K562 (cell line): ENCODE measurements around the gene ISYNA1. TPM values are rescaled to one million over a fixed set of nuclear protein-coding genes. Genes with fewer than 3 reads are reported as not detected.

Source experiments
- CBX1 ChIP-seq: sonication (generic); IDR thresholded peaks from 2 replicates; pipeline ENCODE4 v1.6.1; 2016; ENCODE audit warnings: antibody characterized with exemption, low read depth, mild to moderate bottlenecking
- NR2C1 ChIP-seq, 2 experiments: fragments of 450-650 bp; IDR thresholded peaks; 2 replicates each; pipeline ENCODE4 v1.6.1; 2017; ENCODE audit warnings: mild to moderate bottlenecking in 2 of 2, antibody characterized with exemption in 1 of 2, inconsistent platforms in 1 of 2, missing compliant biosample characterization in 1 of 2, missing genetic modification characterization in 1 of 2
- PHF8 ChIP-seq: fragments of 200-600 bp; sonication (generic); IDR thresholded peaks from 2 replicates; pipeline ENCODE4 v1.6.1; 2012; ENCODE audit warnings: mixed run types, mild to moderate bottlenecking, inconsistent platforms, low read length, moderate library complexity, borderline replicate concordance
- POLR2B ChIP-seq: fragments of 450-650 bp; IDR thresholded peaks from 2 replicates; pipeline ENCODE4 v1.6.1; 2018; ENCODE audit warnings: low read depth; ENCODE audit not compliant: partially characterized antibody
- RBM22 ChIP-seq: fragments of 200-400 bp; formaldehyde crosslinking; IDR thresholded peaks from 2 replicates; pipeline ENCODE4 v1.6.1; 2018; ENCODE audit warnings: low read length, low read depth; ENCODE audit not compliant: poor library complexity, severe bottlenecking
- SIRT6 ChIP-seq: IDR thresholded peaks from one replicate; pipeline ENCODE4 v1.6.1; 2012; ENCODE audit warnings: low read depth, mild to moderate bottlenecking, control low read depth, inconsistent platforms, low read length, moderate library complexity
- ZMIZ1 ChIP-seq, 2 experiments: fragments of 150-350 bp in 1 of 2; IDR thresholded peaks; 2 replicates each; pipeline ENCODE4 v1.6.1; 2012 to 2016; ENCODE audit warnings: low read depth in 2 of 2, low read length in 2 of 2, mild to moderate bottlenecking in 1 of 2, moderate library complexity in 1 of 2
- polyA plus RNA-seq, 8 experiments: library from polyadenylated mRNA; depleted of rRNA in 4 of 8; stranded (reverse) in 5 of 8; unstranded in 3 of 8; fragments of >200 nt; fragmentation: Nextera tagmentation in 2 of 8; fragmentation: Illumina TruSeq in 1 of 8; extraction: Ambion mirVana in 2 of 8; extraction: Trizol in 1 of 8; gene quantifications; 2 replicates each; pipeline versions ENCODE4 v1.2.1 to v1.2.3, GENCODE V29; 2011 to 2014; ENCODE audit warnings: inconsistent platforms in 1 of 8, missing spikeins in 1 of 8
- total RNA-seq, 7 experiments: library from RNA; depleted of rRNA in 6 of 7; stranded (reverse); fragments of >200 nt in 6 of 7; fragmentation: Illumina TruSeq in 2 of 7; extraction: Trizol in 2 of 7; gene quantifications; 2 replicates each; pipeline versions ENCODE4 v1.2.1 to v1.2.3, GENCODE V29; 2011 to 2021; ENCODE audit warnings: low replicate concordance in 1 of 7

The ISYNA1 gene
- total and polyA plus RNA-seq, 9 of the 15 experiments (the other 6 are each of a cell fraction or from before 2014, with no cell fraction given) = 21.8 to 460 (median 93.2) TPM

GRCh38 chr19:18437491-18438330, at the start of gene ISYNA1 (continued):
- no peak for TF ChIP-seq NR2C1 (IDR thresholded peaks at IDR 0.05)
- TF ChIP-seq NR2C1 (tag; IDR thresholded peaks at IDR 0.05) = peak; percentile 42; the same call in 1 of the 2 replicates
- peak; percentile 51; the same call in 1 of the 2 replicates for TF ChIP-seq CBX1
- TF ChIP-seq PHF8 = peak; percentile 42; the same call in 1 of the 2 replicates
- TF ChIP-seq ZMIZ1 (IDR thresholded peaks at IDR 0.05; ENCODE audit: low read depth in 2 of 2, low read length in 2 of 2) = no peak
- TF ChIP-seq RBM22 = peak; percentile 44
- TF ChIP-seq SIRT6 = no peak
- TF ChIP-seq POLR2B = peak; percentile 34
